SK-N-SH (cell line): ENCODE results near the gene APBB1IP. TPM values are rescaled to one million over a fixed set of nuclear protein-coding genes. Genes with fewer than 3 reads are reported as not detected.

Experiments
- CTCF ChIA-PET: fragments of 300-600, 350-600 bp; formaldehyde crosslinking; extraction: SDS; loops from one replicate; lab custom pipeline; 2021; lab: Yijun Ruan, JAX
- POLR2A ChIA-PET: fragments of 350-600 bp; sonication (Branson Sonifier 250); formaldehyde crosslinking; extraction: SDS; loops from one replicate; lab custom pipeline; 2020; ENCODE audit warnings: antibody characterized with exemption, inconsistent platforms; lab: Yijun Ruan, JAX
- DNase-seq: peaks from one replicate; pipeline ENCODE4 v3.0.0; 2012
- H2AFZ ChIP-seq: fragments of 200-600 bp; sonication (generic); 2 replicates; pipeline ENCODE4 v1.8.1; 2016; ENCODE audit warnings: antibody characterized with exemption, mild to moderate bottlenecking, low read depth
- H3F3A ChIP-seq: fragments of 200-600 bp; sonication (generic); replicated peaks from 2 replicates; pipeline ENCODE3; 2016; ENCODE audit warnings: antibody characterized with exemption, mild to moderate bottlenecking; ENCODE audit not compliant: insufficient read depth
- H3K27ac ChIP-seq, 2 experiments: fragments of 200-500 bp in 1 of 2; fragments of 200-600 bp in 1 of 2; sonication (Bioruptor generic) in 1 of 2; sonication (generic), shearing (Covaris generic) in 1 of 2; 2 replicates each; pipeline versions ENCODE4 v1.5.1 to v1.6.1; 2014 to 2016; ENCODE audit warnings: low read depth in 2 of 2, inconsistent platforms in 1 of 2, low read length in 1 of 2, mild to moderate bottlenecking in 1 of 2, mixed read lengths in 1 of 2
- H3K27me3 ChIP-seq: fragments of 200-600 bp; sonication (generic), shearing (Covaris generic); 2 replicates; pipeline ENCODE4 v1.6.1; 2016; ENCODE audit warnings: mixed run types; ENCODE audit not compliant: insufficient read depth
- H3K36me3 ChIP-seq, 2 experiments: fragments of 200-500 bp in 1 of 2; fragments of 200-600 bp in 1 of 2; sonication (Bioruptor generic) in 1 of 2; sonication (generic) in 1 of 2; replicated peaks in 1 of 2; 2 replicates each; pipeline versions ENCODE3 to v1.5.1; 2014 to 2016; ENCODE audit warnings: low read length in 1 of 2, mild to moderate bottlenecking in 1 of 2; ENCODE audit not compliant: insufficient read depth in 2 of 2, control insufficient read depth in 1 of 2
- H3K4me1 ChIP-seq, 2 experiments: fragments of 200-500 bp in 1 of 2; fragments of 200-600 bp in 1 of 2; sonication (Bioruptor generic) in 1 of 2; sonication (generic), shearing (Covaris generic) in 1 of 2; 2 replicates each; pipeline versions ENCODE4 v1.5.1 to v1.6.1; 2014 to 2016; ENCODE audit warnings: low read depth in 1 of 2, low read length in 1 of 2, mixed run types in 1 of 2; ENCODE audit not compliant: insufficient read depth in 2 of 2, control insufficient read depth in 1 of 2
- H3K4me2 ChIP-seq: fragments of 200-600 bp; sonication (generic), shearing (Covaris generic); 2 replicates; pipeline ENCODE4 v1.6.1; 2017; ENCODE audit warnings: mixed run types
- H3K4me3 ChIP-seq, 2 experiments: fragments of 200-500 bp in 1 of 2; fragments of 200-600 bp in 1 of 2; sonication (Bioruptor generic) in 1 of 2; sonication (generic), shearing (Covaris generic) in 1 of 2; 2 replicates each; pipeline versions ENCODE4 v1.5.1 to v1.8.1; 2014 to 2016; ENCODE audit warnings: low read depth in 2 of 2, inconsistent platforms in 1 of 2, low read length in 1 of 2, mild to moderate bottlenecking in 1 of 2, mixed read lengths in 1 of 2, moderate library complexity in 1 of 2
- H3K79me2 ChIP-seq: fragments of 200-600 bp; sonication (generic); 2 replicates; pipeline ENCODE4 v1.8.1; 2017; ENCODE audit warnings: mild to moderate bottlenecking; ENCODE audit not compliant: insufficient read depth
- H3K9ac ChIP-seq: fragments of 200-600 bp; sonication (generic); 2 replicates; pipeline ENCODE4 v1.6.1; 2017; ENCODE audit warnings: mixed run types
- H3K9me2 ChIP-seq: fragments of 200-600 bp; sonication (generic); 2 replicates; pipeline ENCODE4 v1.6.1; 2017; ENCODE audit warnings: mixed run types
- H3K9me3 ChIP-seq: fragments of 200-600 bp; sonication (generic); 2 replicates; pipeline ENCODE4 v1.6.1; 2017; ENCODE audit warnings: mixed run types, mild to moderate bottlenecking, moderate library complexity
- H4K20me1 ChIP-seq: fragments of 200-600 bp; sonication (generic); 2 replicates; pipeline ENCODE4 v1.6.1; 2017; ENCODE audit warnings: mild to moderate bottlenecking, mixed run types; ENCODE audit not compliant: insufficient read depth
- CHD2 ChIP-seq: fragments of 150-350 bp; IDR thresholded peaks from 2 replicates; pipeline ENCODE4 v1.6.1; 2018; ENCODE audit warnings: low read length; ENCODE audit not compliant: partially characterized antibody
- ELF1 ChIP-seq: IDR thresholded peaks from 2 replicates; pipeline ENCODE4 v1.4.0; 2012
- EP300 ChIP-seq, 2 experiments: IDR thresholded peaks; 2 replicates each; pipeline versions ENCODE4 v1.4.0 to v1.6.1; 2012; ENCODE audit warnings: borderline replicate concordance in 1 of 2, low read depth in 1 of 2, low read length in 1 of 2
- FOXM1 ChIP-seq: IDR thresholded peaks from 2 replicates; pipeline ENCODE4 v1.4.0; 2012; ENCODE audit warnings: low read depth, mild to moderate bottlenecking
- GATA2 ChIP-seq: sonication (generic); formaldehyde crosslinking; IDR thresholded peaks from 2 replicates; pipeline ENCODE4 v1.5.0; 2020; ENCODE audit warnings: mild to moderate bottlenecking, missing genetic modification reagents
- IRF3 ChIP-seq: fragments of 150-350 bp; IDR thresholded peaks from 2 replicates; pipeline ENCODE4 v1.6.1; 2016; ENCODE audit warnings: mild to moderate bottlenecking, low read depth, low read length
- JUND ChIP-seq: IDR thresholded peaks from 2 replicates; pipeline ENCODE4 v1.4.0; 2012
- MEF2A ChIP-seq: IDR thresholded peaks from 2 replicates; pipeline ENCODE4 v1.4.0; 2012; ENCODE audit warnings: low read depth, borderline replicate concordance
- NRF1 ChIP-seq: IDR thresholded peaks from 2 replicates; pipeline ENCODE4 v1.6.1; 2012; ENCODE audit warnings: low read depth, mild to moderate bottlenecking, low read length
- PBX3 ChIP-seq: IDR thresholded peaks from 2 replicates; pipeline ENCODE4; 2012
- POLR2AphosphoS5 ChIP-seq: IDR thresholded peaks from 2 replicates; pipeline ENCODE4 v1.6.1; 2012; ENCODE audit warnings: low read depth, low read length
- RFX5 ChIP-seq: IDR thresholded peaks from 2 replicates; pipeline ENCODE4 v1.6.1; 2012; ENCODE audit warnings: mild to moderate bottlenecking, improper control_type of control experiment, low read length
- RXRA ChIP-seq: IDR thresholded peaks from 2 replicates; pipeline ENCODE4 v1.4.0; 2012; ENCODE audit warnings: low read depth, mild to moderate bottlenecking, borderline replicate concordance
- SMC3 ChIP-seq: IDR thresholded peaks from 2 replicates; pipeline ENCODE4 v1.6.1; 2012; ENCODE audit warnings: low read depth, low read length, improper control_type of control experiment
- TCF12 ChIP-seq: IDR thresholded peaks from 2 replicates; pipeline ENCODE4 v1.4.0; 2012
- YY1 ChIP-seq: IDR thresholded peaks from 2 replicates; pipeline ENCODE4 v1.4.0; 2012; ENCODE audit warnings: low read depth, mild to moderate bottlenecking
- WGBS: methylation state at CpG from one replicate; pipeline ENCODE4 v1.1.6; 2017; ENCODE audit warnings: low lambda C conversion rate; 5-methylcytosine and 5-hydroxymethylcytosine counted together
- polyA plus RNA-seq, 3 experiments: library from polyadenylated mRNA; depleted of rRNA; stranded (reverse); fragments of >200 nt; gene quantifications; 2 replicates each; pipeline ENCODE4 v1.2.3, GENCODE V29; 2012
- TF ChIP-seq, protein P1 (sequence below): IDR thresholded peaks from 2 replicates; pipeline ENCODE4 v1.4.0; 2012; ENCODE audit warnings: low read depth, borderline replicate concordance
- TF ChIP-seq, protein P2 (sequence below): fragments of 150-350 bp; IDR thresholded peaks from 2 replicates; pipeline ENCODE4 v1.6.1; 2017; ENCODE audit warnings: antibody characterized with exemption, low read length, low read depth, borderline replicate concordance
- TF ChIP-seq, protein P3 (sequence below): IDR thresholded peaks from 2 replicates; pipeline ENCODE4 v1.4.0; 2012; ENCODE audit warnings: low read depth, borderline replicate concordance

APBB1IP gene
- polyA plus RNA-seq, 1 of the 3 experiments (the other 2 are of a cell fraction), result not detected

- no peaks in the 10 kb centered on the region for H3K9me3 ChIP-seq
- no peak overlapping the region for H3K27ac ChIP-seq
- no peak for TF ChIP-seq NRF1
- TF ChIP-seq IRF3, result no peak
- TF ChIP-seq CHD2, result no peak
- no peak for TF ChIP-seq JUND
- TF ChIP-seq PBX3, result no peak
- TF ChIP-seq SMC3, result no peak
- H3K4me2 ChIP-seq, result no peak overlapping the region
- H4K20me1 ChIP-seq, result no peaks in the 10 kb centered on the region
- H3K27me3 ChIP-seq, result no peaks in the 10 kb centered on the region
- H3K4me3 ChIP-seq, result no peak overlapping the region
- H3K36me3 ChIP-seq, result no peaks in the 10 kb centered on the region
- no peak overlapping the region for H2AFZ ChIP-seq
- H3K9me2 ChIP-seq, result no peaks in the 10 kb centered on the region
- ChIA-PET POLR2A (no interaction called here), CTCF (interaction anchor here (1.3 kb wide), 1 partner anchor 173 kb away, joined by 3 read pairs; no protein-coding TSS in a partner anchor)
- no peaks in the 10 kb centered on the region for H3F3A ChIP-seq
- H3K4me1 ChIP-seq, result no peaks in the 10 kb centered on the region
- no peak for DNase-seq
- no peak overlapping the region for H3K9ac ChIP-seq
- no peaks in the 10 kb centered on the region for H3K79me2 ChIP-seq
Measured at GRCh38 chr10:26507441-26507840, 69.3 kb downstream of the APBB1IP start.

GRCh38 chr10:26508016-26508415 lies 69.9 kb downstream of the APBB1IP start:
- TF ChIP-seq EP300 (IDR thresholded peaks at IDR 0.05; ENCODE audit: borderline replicate concordance in 1 of 2, low read depth in 1 of 2, low read length in 1 of 2) (no peak), RFX5 (no peak), YY1 (no peak), ELF1 (no peak)
- Histone ChIP-seq H3K27me3 (no peaks in the 10 kb centered on the region), H3K79me2 (no peaks in the 10 kb centered on the region), H3F3A (no peaks in the 10 kb centered on the region), H3K36me3 (no peaks in the 10 kb centered on the region), H3K9ac (no peak overlapping the region), H3K4me3 (no peak overlapping the region), H2AFZ (no peak overlapping the region), H3K4me1 (no peaks in the 10 kb centered on the region), H4K20me1 (no peaks in the 10 kb centered on the region), H3K4me2 (no peak overlapping the region), H3K9me3 (no peaks in the 10 kb centered on the region), H3K9me2 (no peaks in the 10 kb centered on the region), H3K27ac (no peak overlapping the region)
- no peak for DNase-seq
- POLR2A ChIA-PET, result no interaction called here
- CTCF ChIA-PET, result interaction anchor here (1.3 kb wide), 1 partner anchor 174 kb away, joined by 3 read pairs; no protein-coding TSS in a partner anchor
- WGBS, result 13% methylated on average over 4 of the region's 4 CpGs

- H4K20me1 ChIP-seq, result no peaks in the 10 kb centered on the region
- no peak overlapping the region for H2AFZ ChIP-seq
- no peaks in the 10 kb centered on the region for H3K4me1 ChIP-seq
- no peak overlapping the region for H3K27ac ChIP-seq
- H3K27me3 ChIP-seq, result no peaks in the 10 kb centered on the region
- H3K4me3 ChIP-seq, result no peak overlapping the region
- no peaks in the 10 kb centered on the region for H3F3A ChIP-seq
- no peaks in the 10 kb centered on the region for H3K9me2 ChIP-seq
- ChIA-PET POLR2A (no interaction called here), CTCF (no interaction called here)
- no peaks in the 10 kb centered on the region for H3K36me3 ChIP-seq
- H3K9me3 ChIP-seq, result no peaks in the 10 kb centered on the region
- 6% methylated on average over 1 of the region's 1 CpG for WGBS
- H3K9ac ChIP-seq, result no peak overlapping the region
- no peaks in the 10 kb centered on the region for H3K79me2 ChIP-seq
- H3K4me2 ChIP-seq, result no peak overlapping the region
- no peak for DNase-seq
- TF ChIP-seq POLR2AphosphoS5 (no peak), RXRA (no peak), RFX5 (no peak), JUND (no peak), GATA2 (no peak), SMC3 (no peak), FOXM1 (no peak), MEF2A (no peak), TCF12 (no peak), CHD2 (no peak)
- TF ChIP-seq, protein P1, sequence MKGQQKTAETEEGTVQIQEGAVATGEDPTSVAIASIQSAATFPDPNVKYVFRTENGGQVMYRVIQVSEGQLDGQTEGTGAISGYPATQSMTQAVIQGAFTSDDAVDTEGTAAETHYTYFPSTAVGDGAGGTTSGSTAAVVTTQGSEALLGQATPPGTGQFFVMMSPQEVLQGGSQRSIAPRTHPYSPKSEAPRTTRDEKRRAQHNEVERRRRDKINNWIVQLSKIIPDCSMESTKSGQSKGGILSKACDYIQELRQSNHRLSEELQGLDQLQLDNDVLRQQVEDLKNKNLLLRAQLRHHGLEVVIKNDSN, result no peak
- TF ChIP-seq, protein P2, sequence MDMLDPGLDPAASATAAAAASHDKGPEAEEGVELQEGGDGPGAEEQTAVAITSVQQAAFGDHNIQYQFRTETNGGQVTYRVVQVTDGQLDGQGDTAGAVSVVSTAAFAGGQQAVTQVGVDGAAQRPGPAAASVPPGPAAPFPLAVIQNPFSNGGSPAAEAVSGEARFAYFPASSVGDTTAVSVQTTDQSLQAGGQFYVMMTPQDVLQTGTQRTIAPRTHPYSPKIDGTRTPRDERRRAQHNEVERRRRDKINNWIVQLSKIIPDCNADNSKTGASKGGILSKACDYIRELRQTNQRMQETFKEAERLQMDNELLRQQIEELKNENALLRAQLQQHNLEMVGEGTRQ, result no peak
- TF ChIP-seq, protein P3, sequence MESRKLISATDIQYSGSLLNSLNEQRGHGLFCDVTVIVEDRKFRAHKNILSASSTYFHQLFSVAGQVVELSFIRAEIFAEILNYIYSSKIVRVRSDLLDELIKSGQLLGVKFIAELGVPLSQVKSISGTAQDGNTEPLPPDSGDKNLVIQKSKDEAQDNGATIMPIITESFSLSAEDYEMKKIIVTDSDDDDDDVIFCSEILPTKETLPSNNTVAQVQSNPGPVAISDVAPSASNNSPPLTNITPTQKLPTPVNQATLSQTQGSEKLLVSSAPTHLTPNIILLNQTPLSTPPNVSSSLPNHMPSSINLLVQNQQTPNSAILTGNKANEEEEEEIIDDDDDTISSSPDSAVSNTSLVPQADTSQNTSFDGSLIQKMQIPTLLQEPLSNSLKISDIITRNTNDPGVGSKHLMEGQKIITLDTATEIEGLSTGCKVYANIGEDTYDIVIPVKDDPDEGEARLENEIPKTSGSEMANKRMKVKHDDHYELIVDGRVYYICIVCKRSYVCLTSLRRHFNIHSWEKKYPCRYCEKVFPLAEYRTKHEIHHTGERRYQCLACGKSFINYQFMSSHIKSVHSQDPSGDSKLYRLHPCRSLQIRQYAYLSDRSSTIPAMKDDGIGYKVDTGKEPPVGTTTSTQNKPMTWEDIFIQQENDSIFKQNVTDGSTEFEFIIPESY, result no peak
Measured at GRCh38 chr10:26509307-26509706, 71.2 kb downstream of the APBB1IP start.
